GM18502 (cell line): ENCODE measurements around the gene C12orf60.
"Not testable (repeated sequence)": the region's sequence is repeated elsewhere in the genome, so short reads cannot be mapped to it uniquely, and the experiment has no call there.

Experiments used
- ATAC-seq: cut with Tn5 transposase; IDR thresholded peaks from one replicate; pipeline ENCODE4 v1.9.1; 2021; ENCODE audit warnings: mild to moderate bottlenecking; ENCODE audit not compliant: unreplicated experiment, poor library complexity

The C12orf60 gene, protein sequence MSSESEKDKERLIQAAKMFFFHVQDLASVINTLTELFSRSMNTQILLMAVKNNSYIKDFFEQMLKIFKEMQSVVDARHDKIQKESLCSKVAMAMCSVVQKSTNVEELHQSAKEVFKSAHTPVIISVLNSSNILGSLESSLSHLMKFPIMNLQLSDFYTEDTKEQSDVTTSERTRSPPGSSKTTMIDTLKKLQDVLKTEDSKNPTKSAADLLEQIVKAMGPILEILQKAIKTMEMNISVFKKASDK

DNA sequence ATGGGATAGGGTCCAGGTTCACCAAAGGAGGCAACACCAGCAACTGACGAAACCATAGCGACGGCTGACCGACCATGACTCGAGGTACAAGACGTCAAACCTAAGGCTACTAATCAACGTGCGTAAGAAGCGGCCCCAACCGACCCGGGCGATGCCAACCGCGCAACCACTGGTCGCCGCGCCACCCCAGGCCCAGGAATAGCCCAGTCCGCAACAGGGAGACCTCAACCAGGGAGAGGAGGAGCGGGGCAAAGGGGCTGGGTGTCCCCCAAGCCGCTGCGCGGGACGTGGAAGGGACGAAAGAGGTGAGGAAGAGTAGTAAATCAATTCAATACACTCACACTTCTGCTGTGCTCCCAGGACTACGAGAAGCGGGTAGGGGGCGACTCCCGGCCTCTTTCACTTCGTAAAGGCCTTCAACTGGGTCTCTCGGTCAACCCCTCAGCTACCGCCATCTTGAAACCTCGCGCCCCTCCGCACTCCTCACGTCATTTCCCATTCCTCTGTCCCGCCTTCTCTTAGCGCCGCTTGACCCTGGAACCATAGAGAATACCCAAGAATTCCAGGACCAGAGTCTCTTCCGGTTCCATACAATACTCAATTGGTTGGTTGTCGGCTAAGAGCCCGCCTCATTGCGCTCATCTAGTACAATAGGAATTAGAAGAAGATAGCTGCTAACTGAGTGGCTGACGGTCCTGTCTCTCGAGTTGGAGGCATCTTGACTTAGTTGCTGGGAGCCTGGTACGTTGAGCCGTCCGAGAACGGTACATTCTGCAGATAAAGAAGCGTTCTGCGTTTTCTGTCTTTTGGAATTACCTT lies at the start of gene C12orf60, which contains the start of gene WBP11:
TSS of gene C12orf60 (plus strand) at position 660 of the 819 bp plus-strand sequence. CDS start 19,266 bp downstream, outside the sequence.
TSS of gene WBP11 (minus strand) at position 468 of the 819 bp plus-strand sequence. CDS start 2,095 bp downstream, outside the sequence.
- peak; percentile 99 for ATAC-seq

DNA sequence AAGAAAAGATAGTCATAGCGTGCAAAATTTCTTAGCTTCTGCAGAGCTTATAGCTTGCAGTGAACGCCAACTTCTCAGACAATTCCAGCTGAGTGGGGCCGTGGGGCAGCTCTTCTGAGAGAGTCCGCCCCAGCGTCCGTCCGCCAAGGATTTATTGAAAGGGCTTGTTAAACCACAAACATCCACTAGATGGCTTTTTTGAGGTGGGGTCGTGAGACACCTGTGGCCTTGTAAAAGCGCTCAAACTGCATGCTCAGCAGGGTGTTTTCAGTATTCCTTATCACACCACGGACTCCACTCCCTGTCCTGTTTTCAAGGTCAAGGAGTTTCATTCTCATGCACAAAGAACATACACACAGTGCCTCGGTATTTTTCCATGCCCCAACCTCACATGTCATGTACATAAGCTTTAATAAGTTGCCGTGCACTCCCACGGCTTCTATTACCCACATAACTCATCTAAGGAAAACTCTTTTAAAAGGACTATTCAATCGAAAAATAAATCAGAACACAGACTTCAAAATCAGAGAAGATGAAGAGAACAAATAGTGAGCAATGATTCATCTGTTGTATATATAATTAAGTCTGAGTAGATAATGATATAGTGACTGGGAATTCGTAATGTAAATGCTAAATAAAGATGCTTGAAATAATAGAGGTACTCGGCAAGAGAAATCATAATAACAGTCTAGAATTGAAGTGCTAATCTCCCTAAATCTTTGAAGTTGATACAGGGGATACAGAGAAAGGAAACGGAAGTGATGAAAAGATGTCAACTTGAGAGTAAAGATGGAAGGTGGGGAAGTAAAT lies 46.9 kb upstream of the C12orf60 start:
- no peak for ATAC-seq

DNA sequence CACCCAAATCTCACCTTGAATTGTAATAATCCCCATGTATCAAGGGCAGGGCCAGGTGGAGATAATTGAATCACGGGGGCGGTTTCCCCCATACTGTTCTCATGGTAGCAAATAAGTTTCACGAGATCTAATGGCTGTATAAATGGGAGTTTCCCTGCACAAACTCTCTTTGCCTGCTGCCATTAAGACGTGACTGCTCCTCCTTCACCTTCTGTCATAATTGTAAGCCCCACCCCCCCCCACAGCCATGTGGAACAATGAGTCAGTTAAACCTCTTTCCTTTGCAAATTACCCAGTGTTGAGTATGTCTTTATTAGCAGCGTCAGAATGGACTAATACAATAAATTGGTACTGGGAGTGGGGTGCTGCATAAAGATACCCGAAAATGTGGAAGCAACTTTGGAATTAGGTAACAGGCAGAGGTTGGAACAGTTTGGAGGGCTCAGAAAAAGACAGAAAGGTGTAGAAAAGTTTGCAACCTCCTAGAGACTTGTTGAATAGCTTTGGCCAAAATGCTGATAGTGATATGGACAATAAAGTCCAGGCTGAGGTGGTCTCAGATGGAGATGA lies 43.7 kb upstream of the C12orf60 start:
- ATAC-seq: not testable (repeated sequence)

DNA sequence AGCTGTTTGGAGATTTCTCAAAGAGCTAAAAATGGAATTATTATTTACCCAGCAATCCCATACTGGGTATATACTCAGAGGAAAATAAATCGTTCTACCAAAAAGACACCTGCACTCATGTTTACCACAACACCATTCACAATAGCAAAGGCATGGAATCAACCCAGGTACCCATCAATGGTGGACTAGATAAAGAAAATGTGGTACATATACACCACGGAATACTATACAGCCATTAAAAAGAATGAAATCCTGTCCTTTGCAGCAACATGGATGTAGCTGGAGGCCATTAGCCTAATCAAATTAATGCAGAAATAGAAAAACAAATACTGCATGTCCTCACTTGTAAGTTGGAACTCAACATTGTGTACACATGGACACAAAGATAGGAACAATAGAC lies 38.1 kb upstream of the C12orf60 start:
- ATAC-seq: no peak

DNA sequence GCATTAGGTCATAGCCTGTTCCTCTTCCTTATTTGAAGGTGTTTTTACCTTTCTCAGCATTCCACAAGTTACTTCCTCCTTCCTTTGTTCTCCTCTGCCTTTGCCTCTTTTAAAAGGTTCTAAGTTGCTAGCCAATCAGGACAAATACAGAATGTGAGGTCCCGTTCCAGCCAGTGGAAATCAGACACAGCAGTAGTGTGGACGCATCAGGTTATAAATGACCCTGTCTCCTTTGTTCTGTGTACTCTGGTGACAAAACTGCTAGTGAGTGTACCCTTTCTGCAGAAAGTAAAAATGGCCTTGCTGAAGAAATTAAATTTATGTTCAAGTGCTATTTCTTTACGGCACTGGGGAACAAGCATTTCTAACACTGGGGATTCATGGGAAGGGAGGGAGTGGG lies 37.5 kb upstream of the C12orf60 start:
- ATAC-seq: not testable (repeated sequence)

DNA sequence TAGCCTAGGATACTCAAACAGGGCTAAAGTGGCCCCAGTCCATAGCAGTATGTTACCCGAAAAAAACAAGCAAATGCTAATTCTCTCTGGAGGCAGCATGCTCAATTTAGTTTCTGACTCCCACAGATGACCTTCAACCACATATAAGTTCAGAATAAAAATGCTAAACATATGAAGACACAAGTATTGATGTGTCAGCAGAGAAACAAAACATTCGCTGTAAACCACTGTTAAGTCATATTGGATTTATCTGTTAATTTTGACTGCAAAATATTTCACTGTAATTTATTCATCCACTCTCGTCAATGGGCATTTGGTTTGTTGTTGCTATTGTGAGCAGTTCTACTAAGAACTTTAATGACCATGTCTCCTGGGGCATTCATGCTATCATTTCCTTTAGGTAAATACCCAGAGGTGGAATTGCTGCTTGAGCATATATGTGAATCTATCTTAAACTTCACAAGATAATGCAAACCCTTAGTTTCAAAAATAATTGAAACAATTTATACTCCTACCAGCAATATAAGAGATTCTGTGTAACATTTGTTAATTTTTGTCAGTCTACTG lies 36.7 kb upstream of the C12orf60 start:
- no peak for ATAC-seq

DNA sequence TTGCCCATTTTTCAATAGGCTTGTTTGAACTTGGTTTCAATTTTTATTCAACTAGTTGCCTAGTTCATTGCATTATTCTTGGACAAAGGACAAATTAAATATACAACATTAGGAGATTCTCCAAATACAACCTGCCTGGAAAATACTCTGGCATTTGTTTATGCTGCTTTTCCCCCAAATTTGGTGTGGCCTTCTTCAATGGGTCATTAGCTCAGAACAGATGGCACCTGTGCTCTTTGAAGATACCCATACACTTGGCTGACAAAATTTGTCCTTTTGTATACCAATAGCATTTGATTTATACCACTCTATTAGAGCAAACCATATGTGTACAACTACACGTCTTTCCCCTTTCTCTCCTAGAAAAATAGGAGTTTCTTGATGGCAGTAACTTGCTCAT lies 35.9 kb upstream of the C12orf60 start:
- ATAC-seq: no peak

DNA sequence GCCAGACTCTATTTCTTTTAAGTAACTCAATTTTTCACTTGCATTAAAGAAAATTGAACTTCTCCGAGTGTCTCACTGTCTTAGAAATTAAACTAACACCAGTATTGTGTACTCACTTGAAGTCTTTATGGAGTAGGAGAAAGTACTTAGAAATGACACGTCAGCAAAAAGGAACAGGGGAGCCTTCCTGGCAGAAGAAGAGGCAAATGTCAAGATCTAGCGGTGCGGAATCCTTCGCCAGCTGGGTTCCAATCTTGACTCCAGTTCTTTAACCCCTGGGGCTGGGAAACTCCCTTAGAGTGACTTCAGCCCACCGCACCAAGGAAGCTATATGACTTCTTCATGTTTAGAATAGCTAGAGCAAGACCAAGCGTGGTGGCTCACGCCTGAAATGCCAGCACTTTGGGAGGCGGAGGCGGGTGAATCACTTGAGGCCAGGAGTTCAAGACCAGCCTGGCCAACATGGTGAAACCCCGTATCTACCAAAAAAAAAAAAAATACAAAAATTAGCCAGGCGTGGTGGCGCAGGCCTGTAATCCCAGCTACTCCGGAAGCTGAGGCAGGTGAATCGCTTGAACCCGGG lies 34.6 kb upstream of the C12orf60 start:
- ATAC-seq: no peak

DNA sequence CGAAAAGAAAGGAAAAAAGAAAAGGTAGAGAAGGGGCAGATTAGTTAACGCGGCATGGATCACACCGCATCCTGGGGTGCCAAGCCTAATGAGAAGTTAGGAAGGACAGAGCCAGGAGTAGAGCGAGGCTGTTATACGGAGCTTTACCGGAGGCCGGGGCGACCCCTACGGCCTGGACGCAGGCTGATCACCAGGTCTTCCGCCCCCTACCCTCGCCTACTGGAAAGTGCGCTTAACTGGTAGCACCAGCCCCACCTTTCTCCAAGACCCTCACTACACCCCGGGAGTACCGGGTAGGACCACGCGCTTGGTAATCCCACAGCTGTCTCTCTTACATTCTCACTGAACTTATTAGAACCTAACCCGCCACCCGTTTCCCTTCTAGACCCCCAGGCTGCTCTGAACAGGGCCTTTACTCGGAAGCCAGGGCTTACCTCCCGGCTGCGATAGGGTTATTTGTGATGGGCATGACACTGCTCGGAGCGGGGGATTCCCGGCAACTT lies 34.0 kb upstream of the C12orf60 start:
- ATAC-seq: peak; percentile 2

DNA sequence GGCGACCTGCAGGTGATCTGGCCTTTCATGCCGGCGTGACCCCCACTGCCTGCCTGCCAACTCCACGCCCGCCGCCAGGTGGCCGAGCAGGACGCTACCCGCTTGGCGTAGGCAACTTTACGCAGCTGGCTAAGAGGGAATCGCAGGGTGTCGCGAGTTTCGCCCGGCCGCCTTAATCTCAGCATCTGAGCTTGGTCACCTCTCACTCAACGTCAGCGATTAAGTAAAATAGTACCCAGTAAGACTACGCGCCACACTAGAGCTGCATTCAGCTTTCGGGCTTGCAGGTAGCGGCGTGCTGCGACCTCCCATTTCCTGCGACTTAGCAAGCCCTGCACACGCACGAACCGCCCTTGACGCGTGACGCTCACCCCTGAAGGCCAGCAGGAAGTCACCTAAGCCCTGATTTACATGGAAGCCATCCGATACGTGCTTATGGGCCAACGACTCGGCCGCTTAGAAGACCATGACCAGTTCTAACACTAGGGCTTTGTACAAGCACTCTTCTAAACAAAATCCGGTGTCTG lies 33.4 kb upstream of the C12orf60 start:
- ATAC-seq: peak; percentile 44

DNA sequence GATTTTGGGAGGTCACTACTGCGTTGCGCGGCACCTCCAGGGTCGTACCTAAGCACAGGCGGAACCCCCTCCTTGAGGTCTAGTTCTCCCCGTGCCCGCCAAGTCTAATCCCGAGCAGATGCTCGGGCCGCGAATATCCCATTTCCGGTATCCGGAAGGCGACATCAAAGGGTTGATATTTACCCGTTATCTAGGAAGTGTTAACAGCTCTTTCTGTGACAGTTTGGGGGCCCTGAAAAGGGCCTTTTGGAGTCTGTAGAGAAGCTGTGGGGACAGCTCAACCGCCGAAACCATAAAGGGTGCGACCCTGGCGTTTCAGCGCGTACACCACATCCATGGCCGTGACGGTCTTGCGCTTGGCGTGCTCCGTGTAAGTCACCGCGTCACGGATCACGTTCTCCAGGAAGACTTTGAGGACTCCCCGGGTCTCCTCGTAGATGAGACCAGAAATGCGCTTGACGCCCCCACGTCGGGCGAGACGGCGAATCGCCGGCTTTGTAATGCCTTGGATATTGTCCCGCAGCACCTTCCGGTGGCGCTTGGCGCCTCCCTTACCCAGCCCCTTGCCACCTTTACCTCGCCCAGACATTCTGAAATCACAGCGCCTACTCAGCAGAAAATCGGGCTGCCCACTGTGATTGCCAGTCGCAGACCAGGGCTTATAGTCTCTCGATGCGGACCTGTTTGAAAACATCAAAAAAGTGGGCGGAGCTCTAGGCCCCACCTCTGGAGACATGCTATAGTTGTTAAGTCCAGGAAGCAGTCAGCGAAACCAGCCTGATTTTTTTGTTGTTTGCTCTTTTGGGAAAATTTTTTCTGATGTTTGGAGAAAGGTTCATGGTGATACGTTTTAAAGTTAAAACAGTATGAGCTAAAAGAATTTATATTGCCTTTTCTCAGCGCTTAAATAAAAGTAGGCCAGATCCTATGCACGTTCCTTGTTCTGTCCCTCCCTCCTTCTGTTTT lies 32.7 kb upstream of the C12orf60 start:
- ATAC-seq: peak; percentile 30

DNA sequence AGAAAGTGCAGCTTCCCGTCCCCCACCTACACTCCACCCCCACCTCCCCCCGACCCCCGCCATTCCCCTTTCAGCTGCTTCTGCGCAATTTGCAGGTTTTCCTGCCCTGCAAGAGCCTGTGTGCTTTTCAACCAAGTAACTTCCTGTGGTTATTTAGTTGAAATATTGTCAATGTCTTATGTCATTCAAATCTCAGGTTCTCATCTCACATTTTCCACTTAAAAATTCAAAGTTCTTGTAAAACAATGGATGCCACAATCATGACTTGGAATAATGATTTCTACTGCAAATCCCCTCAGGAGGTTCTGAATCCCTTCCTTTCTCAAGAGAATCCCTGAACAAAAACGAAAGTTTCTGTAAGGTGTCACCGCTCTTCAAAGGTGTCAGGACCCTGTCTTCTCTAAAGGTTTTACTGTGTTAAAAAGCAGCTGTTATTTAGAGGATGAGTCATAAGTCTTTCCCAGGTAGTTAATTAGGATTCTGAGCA lies 31.8 kb upstream of the C12orf60 start:
- ATAC-seq: no peak

DNA sequence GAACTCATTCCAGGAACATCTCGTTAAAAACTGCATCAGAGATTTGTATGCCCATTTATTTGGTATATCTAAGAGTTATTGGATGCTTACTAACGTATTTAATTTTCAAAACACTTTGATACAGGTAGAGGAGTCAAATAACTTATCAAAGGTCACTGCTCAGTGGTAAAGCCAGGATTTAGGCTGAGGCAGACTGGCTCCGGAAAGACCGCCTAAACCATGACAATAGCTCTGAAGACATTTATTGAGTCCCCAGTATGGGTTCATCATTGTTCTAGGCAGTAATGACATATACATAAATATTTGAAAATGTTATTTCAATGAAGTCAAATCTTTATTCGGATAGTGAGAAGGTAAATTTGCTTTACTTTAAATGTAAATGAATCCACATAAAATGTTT lies 30.5 kb upstream of the C12orf60 start:
- no peak for ATAC-seq

DNA sequence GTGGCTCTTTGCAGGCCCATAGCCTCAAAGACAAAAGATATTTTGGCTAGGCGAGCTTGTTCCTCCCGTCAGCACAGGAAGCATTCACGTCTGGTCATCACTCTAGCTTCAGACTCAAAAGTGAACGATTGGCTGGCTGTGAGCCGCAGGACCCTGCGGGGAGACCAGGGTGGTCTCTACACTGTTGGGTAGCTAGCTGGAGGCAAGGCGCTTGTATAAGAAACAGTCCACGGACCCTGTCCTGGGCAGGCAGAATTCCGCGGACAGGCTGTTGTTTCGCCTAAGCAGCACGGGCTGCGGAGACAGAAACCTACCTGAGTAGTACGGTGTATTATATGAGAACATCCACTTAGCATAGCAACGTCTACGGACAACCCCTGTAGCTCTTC lies 29.8 kb upstream of the C12orf60 start:
- ATAC-seq: peak; percentile 13

DNA sequence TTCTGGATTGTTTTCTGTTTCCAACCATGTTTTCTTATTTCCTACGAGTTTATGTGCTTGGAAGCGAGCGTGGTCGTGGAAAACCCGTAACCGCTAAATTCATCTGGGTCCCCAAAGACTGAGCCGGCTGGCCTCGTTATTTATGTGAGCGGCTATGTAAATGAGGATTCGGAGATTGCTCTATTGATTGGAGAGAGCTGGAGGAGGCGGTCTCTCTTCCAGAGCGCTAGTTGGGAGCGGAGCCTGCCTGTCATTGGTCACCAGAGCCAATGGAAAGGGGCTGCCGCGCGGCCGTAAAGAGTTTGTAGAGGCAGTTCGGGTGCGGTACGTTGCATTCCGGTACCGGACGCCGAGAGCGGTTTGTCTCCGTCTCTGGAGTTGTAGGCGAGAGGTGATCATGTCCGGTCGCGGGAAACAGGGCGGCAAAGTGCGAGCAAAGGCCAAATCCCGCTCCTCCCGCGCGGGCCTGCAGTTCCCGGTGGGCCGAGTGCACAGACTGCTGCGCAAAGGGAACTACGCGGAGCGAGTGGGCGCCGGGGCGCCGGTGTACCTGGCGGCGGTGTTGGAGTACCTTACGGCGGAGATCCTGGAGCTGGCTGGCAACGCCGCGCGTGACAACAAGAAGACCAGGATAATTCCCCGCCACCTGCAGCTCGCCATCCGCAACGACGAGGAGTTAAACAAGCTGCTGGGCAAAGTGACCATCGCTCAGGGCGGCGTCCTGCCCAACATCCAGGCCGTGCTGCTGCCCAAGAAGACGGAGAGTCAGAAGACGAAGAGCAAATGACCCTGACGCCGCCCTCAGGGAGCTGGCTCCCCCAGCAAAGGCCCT lies 29.2 kb upstream of the C12orf60 start:
- ATAC-seq: peak; percentile 61

DNA sequence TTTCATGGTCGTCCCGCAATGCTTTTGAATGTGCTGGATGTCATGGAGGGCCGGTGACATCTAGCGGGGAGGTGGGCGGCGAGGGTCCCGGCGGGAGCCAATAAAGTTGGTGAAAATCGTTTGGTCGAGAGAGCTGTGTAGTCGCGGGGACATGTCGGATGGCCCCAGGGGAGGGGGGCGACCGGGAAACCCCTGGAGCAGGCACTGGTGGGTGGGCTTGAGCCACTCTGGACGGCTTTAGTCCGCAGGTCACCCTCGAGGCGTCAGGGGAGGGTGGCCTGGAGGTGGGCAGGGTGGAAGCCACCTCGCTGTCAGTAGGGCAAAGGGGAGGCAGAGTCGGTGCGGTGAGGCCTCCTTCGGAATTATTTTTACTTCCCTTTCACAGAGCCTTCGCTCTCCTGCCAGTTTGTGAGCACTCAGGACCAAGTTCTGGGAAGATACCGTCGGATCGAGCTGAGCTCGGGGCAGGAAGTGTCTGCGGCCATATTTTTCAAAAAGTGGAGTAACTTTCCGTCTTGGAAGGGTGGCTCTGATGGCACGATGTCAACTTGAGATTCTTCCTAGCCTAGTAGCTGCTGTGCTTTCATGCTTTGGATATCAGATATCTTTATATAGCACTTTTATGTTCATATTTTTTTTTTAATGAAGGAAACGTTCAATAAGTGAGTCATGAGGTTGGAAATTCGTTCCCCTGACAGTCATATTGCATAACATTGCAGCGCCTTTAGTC lies 28.4 kb upstream of the C12orf60 start:
- no peak for ATAC-seq

DNA sequence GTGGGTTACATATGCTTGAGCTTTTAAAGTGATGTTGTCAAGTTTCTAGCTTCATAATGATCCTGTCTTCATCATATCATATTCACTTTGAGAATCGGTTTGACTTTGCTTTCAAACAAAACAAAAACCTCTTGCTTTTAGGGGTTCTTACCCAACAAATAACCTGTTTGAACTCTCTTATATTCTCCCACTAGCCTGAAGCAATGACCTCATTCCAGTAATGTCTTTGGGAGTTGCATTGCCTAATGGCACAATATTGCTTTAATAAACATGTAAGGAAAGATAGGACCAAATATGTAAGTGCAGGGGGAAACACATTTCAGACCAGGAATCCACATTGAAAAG lies 27.9 kb upstream of the C12orf60 start:
- no peak for ATAC-seq
